HEK293 (cell line): ENCODE results near the gene TMEM232.

Experiments used
- EGR2 ChIP-seq: fragments of 450-650 bp; formaldehyde crosslinking; IDR thresholded peaks from 2 replicates; pipeline ENCODE4 v1.5.1; 2016; ENCODE audit warnings: low read depth, missing biosample characterization, missing genetic modification characterization
- PBX3 ChIP-seq: sonication (generic); formaldehyde crosslinking; IDR thresholded peaks from 2 replicates; pipeline ENCODE4 v1.8.1; 2022; ENCODE audit warnings: mild to moderate bottlenecking, moderate library complexity, missing genetic modification reagents
- REPIN1 ChIP-seq: fragments of 450-650 bp; formaldehyde crosslinking; IDR thresholded peaks from 2 replicates; pipeline ENCODE4 v1.5.1; 2017; ENCODE audit warnings: missing biosample characterization, missing genetic modification characterization, low read depth
- ZBTB11 ChIP-seq: fragments of 450-650 bp; formaldehyde crosslinking; conservative IDR thresholded peaks from 2 replicates; pipeline ENCODE4 v1.5.1; 2016; ENCODE audit warnings: low read depth, missing biosample characterization, missing genetic modification characterization
- ZBTB6 ChIP-seq: fragments of 450-650 bp; formaldehyde crosslinking; IDR thresholded peaks from 2 replicates; pipeline ENCODE4 v1.5.1; 2017; ENCODE audit warnings: missing biosample characterization, missing genetic modification characterization
- ZFP41 ChIP-seq: fragments of 450-650 bp; formaldehyde crosslinking; IDR thresholded peaks from 2 replicates; pipeline ENCODE4 v1.5.1; 2016; ENCODE audit warnings: missing biosample characterization, missing genetic modification characterization, borderline replicate concordance
- ZNF121 ChIP-seq: fragments of 450-650 bp; formaldehyde crosslinking; IDR thresholded peaks from 2 replicates; pipeline ENCODE4 v1.5.1; 2016; ENCODE audit warnings: missing biosample characterization, missing genetic modification characterization
- ZNF248 ChIP-seq: fragments of 450-650 bp; formaldehyde crosslinking; IDR thresholded peaks from 2 replicates; pipeline ENCODE4 v1.5.1; 2017; ENCODE audit warnings: missing biosample characterization, missing genetic modification characterization
- ZNF792 ChIP-seq: fragments of 450-650 bp; formaldehyde crosslinking; IDR thresholded peaks from 2 replicates; pipeline ENCODE4 v1.5.1; 2016; ENCODE audit warnings: missing biosample characterization, missing genetic modification characterization
- TF ChIP-seq, protein P1 (sequence below): fragments of 450-650 bp; formaldehyde crosslinking; IDR thresholded peaks from 2 replicates; pipeline ENCODE4 v1.5.1; 2016; ENCODE audit warnings: missing biosample characterization, missing genetic modification characterization
- TF ChIP-seq, protein P2 (sequence below): fragments of 450-650 bp; formaldehyde crosslinking; IDR thresholded peaks from 2 replicates; pipeline ENCODE4 v1.5.1; 2016; ENCODE audit warnings: missing biosample characterization, missing genetic modification characterization, low read depth
- TF ChIP-seq, protein P3 (sequence below): fragments of 450-650 bp; formaldehyde crosslinking; IDR thresholded peaks from 2 replicates; pipeline ENCODE4 v1.5.1; 2016; ENCODE audit warnings: missing biosample characterization, missing genetic modification characterization, borderline replicate concordance

DNA sequence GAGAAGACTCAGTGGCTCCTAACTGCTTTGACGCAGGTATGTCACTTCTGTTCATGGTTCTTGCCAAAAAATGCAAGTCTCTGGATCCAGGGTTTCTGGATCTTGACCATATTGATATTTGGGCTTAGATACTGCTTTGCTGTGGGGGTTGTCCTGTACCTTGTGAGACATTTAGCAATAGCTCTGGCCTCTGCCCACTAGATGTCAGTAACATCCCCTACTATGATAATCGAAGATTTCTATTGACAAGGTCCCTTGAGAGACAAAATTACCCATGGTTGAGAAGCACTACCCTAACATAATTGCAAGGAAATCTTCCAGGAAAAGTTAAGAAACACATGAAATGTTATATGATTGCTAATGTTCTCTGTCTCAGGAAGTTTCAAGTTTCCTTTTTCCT lies 285.4 kb downstream of the TMEM232 start:
- TF ChIP-seq, protein P1, sequence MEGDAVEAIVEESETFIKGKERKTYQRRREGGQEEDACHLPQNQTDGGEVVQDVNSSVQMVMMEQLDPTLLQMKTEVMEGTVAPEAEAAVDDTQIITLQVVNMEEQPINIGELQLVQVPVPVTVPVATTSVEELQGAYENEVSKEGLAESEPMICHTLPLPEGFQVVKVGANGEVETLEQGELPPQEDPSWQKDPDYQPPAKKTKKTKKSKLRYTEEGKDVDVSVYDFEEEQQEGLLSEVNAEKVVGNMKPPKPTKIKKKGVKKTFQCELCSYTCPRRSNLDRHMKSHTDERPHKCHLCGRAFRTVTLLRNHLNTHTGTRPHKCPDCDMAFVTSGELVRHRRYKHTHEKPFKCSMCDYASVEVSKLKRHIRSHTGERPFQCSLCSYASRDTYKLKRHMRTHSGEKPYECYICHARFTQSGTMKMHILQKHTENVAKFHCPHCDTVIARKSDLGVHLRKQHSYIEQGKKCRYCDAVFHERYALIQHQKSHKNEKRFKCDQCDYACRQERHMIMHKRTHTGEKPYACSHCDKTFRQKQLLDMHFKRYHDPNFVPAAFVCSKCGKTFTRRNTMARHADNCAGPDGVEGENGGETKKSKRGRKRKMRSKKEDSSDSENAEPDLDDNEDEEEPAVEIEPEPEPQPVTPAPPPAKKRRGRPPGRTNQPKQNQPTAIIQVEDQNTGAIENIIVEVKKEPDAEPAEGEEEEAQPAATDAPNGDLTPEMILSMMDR = no peak
- no peak for TF ChIP-seq ZBTB6
- TF ChIP-seq, protein P2, sequence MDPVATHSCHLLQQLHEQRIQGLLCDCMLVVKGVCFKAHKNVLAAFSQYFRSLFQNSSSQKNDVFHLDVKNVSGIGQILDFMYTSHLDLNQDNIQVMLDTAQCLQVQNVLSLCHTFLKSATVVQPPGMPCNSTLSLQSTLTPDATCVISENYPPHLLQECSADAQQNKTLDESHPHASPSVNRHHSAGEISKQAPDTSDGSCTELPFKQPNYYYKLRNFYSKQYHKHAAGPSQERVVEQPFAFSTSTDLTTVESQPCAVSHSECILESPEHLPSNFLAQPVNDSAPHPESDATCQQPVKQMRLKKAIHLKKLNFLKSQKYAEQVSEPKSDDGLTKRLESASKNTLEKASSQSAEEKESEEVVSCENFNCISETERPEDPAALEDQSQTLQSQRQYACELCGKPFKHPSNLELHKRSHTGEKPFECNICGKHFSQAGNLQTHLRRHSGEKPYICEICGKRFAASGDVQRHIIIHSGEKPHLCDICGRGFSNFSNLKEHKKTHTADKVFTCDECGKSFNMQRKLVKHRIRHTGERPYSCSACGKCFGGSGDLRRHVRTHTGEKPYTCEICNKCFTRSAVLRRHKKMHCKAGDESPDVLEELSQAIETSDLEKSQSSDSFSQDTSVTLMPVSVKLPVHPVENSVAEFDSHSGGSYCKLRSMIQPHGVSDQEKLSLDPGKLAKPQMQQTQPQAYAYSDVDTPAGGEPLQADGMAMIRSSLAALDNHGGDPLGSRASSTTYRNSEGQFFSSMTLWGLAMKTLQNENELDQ = no peak
- TF ChIP-seq PBX3 (CRISPR knock-in tag) = no peak
- TF ChIP-seq ZNF121 (tag by site-specific recombination) = no peak
- no peak for TF ChIP-seq ZBTB11
- TF ChIP-seq ZFP41 (tag by site-specific recombination) = no peak
- TF ChIP-seq, protein P3, sequence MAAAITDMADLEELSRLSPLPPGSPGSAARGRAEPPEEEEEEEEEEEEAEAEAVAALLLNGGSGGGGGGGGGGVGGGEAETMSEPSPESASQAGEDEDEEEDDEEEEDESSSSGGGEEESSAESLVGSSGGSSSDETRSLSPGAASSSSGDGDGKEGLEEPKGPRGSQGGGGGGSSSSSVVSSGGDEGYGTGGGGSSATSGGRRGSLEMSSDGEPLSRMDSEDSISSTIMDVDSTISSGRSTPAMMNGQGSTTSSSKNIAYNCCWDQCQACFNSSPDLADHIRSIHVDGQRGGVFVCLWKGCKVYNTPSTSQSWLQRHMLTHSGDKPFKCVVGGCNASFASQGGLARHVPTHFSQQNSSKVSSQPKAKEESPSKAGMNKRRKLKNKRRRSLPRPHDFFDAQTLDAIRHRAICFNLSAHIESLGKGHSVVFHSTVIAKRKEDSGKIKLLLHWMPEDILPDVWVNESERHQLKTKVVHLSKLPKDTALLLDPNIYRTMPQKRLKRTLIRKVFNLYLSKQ (tag by site-specific recombination) = no peak
- no peak for TF ChIP-seq REPIN1 (tag by site-specific recombination)
- no peak for TF ChIP-seq ZNF248 (tag by site-specific recombination)
- no peak for TF ChIP-seq ZNF792 (tag by site-specific recombination)
- no peak for TF ChIP-seq EGR2
